Retinal pigment epithelial cell (primary cell): ENCODE measurements around the gene CATSPERE.

Experiments
- DNase-seq: peaks from one replicate; pipeline ENCODE4 v3.0.0-alpha.2; 2010; ENCODE audit warnings: low read depth
- H3K4me3 ChIP-seq: 2 replicates; pipeline ENCODE4 v1.5.1; 2011; ENCODE audit warnings: mild to moderate bottlenecking, low read length, control low read depth, moderate library complexity
- TF ChIP-seq, protein P1 (sequence below): conservative IDR thresholded peaks from 2 replicates; pipeline ENCODE4 v1.5.1; 2011; ENCODE audit warnings: low read depth, low read length, control low read depth, inconsistent platforms

Gene CATSPERE

DNA sequence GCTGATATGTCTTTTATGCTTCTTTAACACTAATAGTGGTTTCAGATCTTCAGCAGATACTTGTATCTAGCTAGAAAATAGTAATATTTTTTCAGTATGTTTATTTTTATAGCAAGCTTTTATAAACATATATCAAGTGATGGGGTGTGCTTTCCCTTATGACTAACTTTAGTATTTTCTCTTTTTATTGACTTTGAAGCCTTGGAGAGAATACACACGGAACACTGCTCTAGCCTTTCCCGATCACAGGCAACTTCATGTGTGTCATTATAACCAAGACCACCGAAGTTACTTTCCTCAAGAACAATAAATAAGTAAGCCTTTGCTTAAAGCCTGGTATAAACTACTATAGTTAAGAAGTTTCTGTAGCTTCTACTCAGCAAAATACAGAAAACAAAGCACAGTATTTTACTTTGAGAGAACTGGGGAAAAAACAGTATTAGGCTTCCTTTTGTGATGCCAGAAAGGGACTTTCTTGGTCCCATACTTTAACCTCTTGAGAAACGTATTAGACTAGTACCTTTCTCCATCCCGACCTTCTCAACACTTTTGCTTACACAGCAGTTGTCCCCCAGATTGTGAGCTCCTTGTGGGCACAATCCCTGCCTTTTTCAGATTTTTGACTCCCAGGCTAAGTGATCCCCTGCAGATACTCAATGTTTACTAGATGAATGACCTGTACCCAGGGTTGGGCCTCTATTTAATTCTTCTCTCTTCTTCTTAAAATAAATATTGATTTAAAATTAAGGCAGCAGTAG lies 12.6 kb upstream of the CATSPERE start:
- no peak for DNase-seq
- no peak overlapping the region for H3K4me3 ChIP-seq
- TF ChIP-seq, protein P1, sequence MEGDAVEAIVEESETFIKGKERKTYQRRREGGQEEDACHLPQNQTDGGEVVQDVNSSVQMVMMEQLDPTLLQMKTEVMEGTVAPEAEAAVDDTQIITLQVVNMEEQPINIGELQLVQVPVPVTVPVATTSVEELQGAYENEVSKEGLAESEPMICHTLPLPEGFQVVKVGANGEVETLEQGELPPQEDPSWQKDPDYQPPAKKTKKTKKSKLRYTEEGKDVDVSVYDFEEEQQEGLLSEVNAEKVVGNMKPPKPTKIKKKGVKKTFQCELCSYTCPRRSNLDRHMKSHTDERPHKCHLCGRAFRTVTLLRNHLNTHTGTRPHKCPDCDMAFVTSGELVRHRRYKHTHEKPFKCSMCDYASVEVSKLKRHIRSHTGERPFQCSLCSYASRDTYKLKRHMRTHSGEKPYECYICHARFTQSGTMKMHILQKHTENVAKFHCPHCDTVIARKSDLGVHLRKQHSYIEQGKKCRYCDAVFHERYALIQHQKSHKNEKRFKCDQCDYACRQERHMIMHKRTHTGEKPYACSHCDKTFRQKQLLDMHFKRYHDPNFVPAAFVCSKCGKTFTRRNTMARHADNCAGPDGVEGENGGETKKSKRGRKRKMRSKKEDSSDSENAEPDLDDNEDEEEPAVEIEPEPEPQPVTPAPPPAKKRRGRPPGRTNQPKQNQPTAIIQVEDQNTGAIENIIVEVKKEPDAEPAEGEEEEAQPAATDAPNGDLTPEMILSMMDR = no peak

DNA sequence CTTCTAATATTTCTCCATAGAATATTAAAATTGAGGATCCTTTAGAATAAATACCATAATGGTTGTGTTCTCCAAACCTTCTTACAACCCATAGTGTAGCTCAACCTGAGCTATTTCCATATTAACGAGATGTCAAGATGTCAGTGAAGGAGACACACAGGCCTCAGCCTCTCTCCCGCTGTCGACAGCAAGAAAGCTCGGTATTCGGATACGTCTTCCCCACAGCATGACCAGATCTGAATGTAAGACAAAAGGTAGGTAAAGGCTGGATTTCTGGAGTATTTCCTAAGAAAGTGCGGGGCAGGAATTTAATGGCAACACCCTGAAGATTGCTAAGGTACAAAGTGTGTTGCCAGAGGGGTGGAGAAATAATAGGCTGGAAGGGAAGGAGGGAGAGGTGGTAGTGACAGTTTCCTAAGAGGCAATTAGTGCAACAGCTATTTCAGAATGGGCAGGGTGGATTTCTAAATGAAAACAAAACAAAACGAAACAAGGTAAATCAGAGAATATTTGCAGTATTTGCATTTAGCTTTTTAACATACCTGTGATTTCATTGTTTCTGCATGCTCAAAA lies 11.1 kb upstream of the CATSPERE start:
- DNase-seq = no peak
- TF ChIP-seq, protein P1 = no peak

DNA sequence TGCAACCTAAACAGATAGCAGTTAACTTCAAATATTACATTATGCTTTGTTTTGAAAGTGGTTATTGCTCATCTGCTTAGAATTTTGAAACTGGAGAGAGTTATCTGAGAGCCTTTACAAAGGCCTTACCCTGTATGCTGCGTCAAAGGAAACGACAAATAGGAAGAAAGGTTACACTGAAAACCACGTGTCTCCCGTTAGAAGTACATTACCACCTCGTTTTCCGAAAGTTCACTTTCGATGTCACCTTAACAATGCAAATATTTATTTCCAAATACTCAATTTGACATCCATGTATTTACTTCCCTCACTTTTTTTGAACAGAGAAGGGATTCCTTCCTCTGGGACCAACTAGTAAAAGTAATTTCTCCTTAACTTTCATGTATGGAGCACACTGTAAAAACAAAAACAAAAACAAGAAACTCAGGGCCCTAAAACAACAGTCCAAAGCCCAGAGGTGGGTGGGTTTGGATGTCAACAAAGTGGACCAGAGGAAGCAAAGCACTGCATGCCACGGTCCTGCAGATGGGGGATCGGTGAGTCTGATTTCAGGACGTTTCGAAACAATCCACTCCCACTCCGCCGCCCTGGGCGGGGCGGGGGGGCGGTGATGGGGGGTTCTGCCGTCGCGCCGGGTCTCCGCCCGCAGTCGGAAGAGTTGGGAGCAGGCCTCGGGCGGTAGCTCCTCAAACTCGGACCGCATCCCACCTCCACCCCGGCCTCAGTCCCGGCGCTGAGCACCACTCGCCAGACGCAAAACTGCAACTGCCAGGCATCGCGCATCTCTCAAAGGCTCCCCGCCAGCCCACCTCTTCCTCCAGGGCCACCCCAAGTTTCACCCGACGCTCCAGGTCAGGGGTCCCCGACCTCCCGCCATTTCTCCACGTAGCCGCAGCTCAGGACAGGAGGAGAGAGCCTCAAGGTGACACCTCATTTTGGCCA lies 10.2 kb upstream of the CATSPERE start:
- peak overlapping the region; percentile 87 for H3K4me3 ChIP-seq

More for the DNA sequence above, 11.1 kb upstream of the CATSPERE start:
- peak overlapping the region; percentile 87 for H3K4me3 ChIP-seq

DNA sequence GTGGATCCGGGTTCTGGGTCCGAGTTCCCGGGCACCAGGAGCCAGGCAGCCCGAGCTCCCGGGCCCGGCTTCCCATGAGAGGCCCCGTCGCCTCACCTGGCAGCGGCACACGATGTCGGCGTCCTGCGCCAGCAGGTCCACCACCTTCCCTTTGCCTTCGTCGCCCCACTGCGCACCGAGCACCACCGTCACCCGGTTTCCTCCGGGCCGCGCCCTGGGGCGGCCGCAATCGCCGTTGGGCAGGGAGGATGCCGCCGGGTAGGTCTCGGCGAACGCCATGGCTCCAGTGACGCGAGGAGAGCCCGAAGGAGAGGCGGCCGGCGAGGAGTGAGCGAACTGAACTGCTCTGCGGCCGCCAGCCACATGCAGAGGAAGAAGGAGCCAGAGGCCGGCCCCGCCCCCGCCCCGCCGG lies 9.5 kb upstream of the CATSPERE start, which contains the start of gene ADSS2:
Gene ADSS2 (minus strand): TSS at position 371 of the 412 bp plus-strand sequence. CDS start 92 bp downstream, at position 279.
- TF ChIP-seq, protein P1 = no peak
- peak within 1 kb of the TSS; percentile 87 for H3K4me3 ChIP-seq
- no peak for DNase-seq

More for the DNA sequence above, 10.2 kb upstream of the CATSPERE start:
- DNase-seq = no peak
- TF ChIP-seq, protein P1 = no peak

DNA sequence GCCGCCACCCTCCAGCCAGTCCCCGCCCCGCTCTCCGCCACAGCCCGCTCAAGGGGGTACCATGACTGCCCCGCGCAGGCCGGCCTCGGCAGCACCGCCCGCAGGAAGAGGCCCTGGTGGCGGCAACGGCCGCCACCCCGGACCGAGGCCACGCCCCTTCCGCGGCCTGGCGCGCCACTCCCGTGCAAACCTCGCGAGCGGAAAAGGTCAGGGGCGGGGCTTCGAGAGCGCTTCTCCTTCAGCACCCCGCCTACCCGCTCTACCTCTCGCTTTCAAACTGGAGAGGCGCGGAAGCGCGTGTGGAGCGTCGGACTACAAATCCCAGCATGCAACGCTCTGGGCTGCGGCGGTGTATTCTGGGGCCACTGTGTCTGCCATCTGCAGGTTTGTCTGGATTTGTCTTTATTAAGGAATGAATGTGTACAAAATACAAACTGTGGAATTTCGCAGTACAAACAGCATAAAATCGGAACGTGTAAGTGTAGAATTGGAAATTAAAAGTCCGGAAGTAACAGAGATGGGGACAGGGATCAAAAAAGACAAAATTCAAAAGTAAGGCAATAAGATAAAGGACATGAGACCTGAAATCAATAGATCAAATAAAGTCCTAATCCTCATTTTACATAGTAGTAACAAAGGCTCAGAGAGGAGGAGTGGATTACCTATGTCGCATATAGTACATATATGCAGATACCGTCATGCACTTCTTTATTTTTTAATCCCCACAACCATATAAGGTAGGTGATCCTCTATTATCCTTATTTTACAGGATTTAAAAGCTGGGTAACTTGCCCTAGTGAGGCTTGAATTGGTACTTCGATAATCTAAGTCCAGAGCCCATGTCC lies 8.9 kb upstream of the CATSPERE start:
- DNase-seq = peak; percentile 97
- TF ChIP-seq, protein P1 = peak; percentile 33
- H3K4me3 ChIP-seq = peak overlapping the region; percentile 87

DNA sequence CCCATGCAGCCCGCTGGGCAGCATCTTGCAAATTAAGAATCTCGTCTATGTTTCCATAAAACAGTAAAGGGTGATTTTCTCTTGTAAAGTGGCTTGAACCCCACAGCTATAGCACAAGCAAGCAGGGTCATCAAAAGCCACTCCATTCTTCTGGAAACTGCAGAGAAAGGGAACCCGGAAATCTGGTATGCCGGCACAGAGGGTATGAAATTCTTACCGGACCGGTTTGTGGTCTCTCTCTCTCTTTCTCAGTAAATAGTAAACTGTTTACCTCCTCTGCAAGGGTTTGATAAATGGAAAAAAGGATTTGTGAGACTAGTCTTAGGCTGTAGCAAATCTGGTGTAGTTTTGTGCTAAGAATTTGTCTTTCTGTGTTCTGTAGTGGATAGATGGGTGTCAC lies 6.7 kb upstream of the CATSPERE start:
- no peak overlapping the region for H3K4me3 ChIP-seq
- DNase-seq = no peak
- TF ChIP-seq, protein P1 = no peak
